Measurements from ENCODE around the gene HIRA. TPM values are rescaled to one million over a fixed set of nuclear protein-coding genes. Genes with fewer than 3 reads are reported as not detected.

HIRA gene
- total and polyA plus RNA-seq, 2 of the 8 experiments (the other 6 are each of a cell fraction or from before 2014, with no cell fraction given), result 34.9 to 67.2 TPM

GRCh38 chr22:19377565-19378343 is 53.8 kb downstream of the HIRA start:
- no peaks in the 10 kb centered on the region for H3K9me3 ChIP-seq (ENCODE audit: insufficient read depth in 2 of 2, low read depth in 1 of 2, low read length in 1 of 2)
- H4K8ac ChIP-seq (ENCODE audit: extremely low read depth, insufficient read depth, low read length), result no peak overlapping the region; the same call in 1 of the 2 replicates
- 86% methylated on average over 10 of the region's 10 CpGs; no CpG with 5 or more reads in 1 of the 2 experiments for WGBS, 2 experiments (ENCODE audit: extremely low coverage in 1 of 2, insufficient coverage in 1 of 2, insufficient read length in 1 of 2, insufficient replicate concordance in 2 of 2, low coverage in 1 of 2, low lambda C conversion rate in 2 of 2, missing lambda C conversion rate in 1 of 2)
- no peak overlapping the region for H3K18ac ChIP-seq (ENCODE audit: extremely low read depth, low read length)
- ChIA-PET CTCF (ENCODE audit: partially characterized antibody) (no interaction called here), POLR2A (ENCODE audit: partially characterized antibody) (no interaction called here)
- H2AK5ac ChIP-seq (ENCODE audit: low read depth, low read length), result no peak overlapping the region
- no peak overlapping the region for H3K9ac ChIP-seq (replicated peaks in 1 of 4; ENCODE audit: extremely low read depth in 1 of 4, low read depth in 3 of 4, low read length in 3 of 4)
- H2BK120ac ChIP-seq (replicated peaks; ENCODE audit: low read depth, low read length), result no peak overlapping the region
- peaks cover 29 to 64% (median 46%) of the 10 kb centered on the region in 4 experiments for H3K36me3 ChIP-seq (ENCODE audit: control insufficient read depth in 2 of 4, insufficient read depth in 4 of 4, low read length in 3 of 4)
- H3K4me2 ChIP-seq (ENCODE audit: insufficient read depth in 1 of 2, low read depth in 2 of 2, low read length in 2 of 2), result no peak overlapping the region
- no peak overlapping the region for H3K4me3 ChIP-seq (ENCODE audit: extremely low read depth in 1 of 4, insufficient read depth in 2 of 4, low read depth in 3 of 4, low read length in 4 of 4)
- no peak overlapping the region for H2BK20ac ChIP-seq (ENCODE audit: low read length)
- DNase-seq (ENCODE audit: low read depth in 1 of 2, low spot score in 2 of 2) (no peak), FAIRE-seq (no peak)
- no peaks in the 10 kb centered on the region for H3K23me2 ChIP-seq (ENCODE audit: low read depth, low read length)
- no peak overlapping the region for H4K5ac ChIP-seq (ENCODE audit: insufficient read length, low read depth, low read length)
- no peaks in the 10 kb centered on the region for H3K79me2 ChIP-seq (ENCODE audit: control insufficient read depth in 1 of 2, insufficient read depth in 2 of 2, low read length in 2 of 2)
- no peak overlapping the region for H3K14ac ChIP-seq (ENCODE audit: insufficient read length)
- H2AFZ ChIP-seq (ENCODE audit: low read length), result no peak overlapping the region
- no peak overlapping the region for H3K23ac ChIP-seq (ENCODE audit: insufficient read length)
- no peaks in the 10 kb centered on the region for H3K79me1 ChIP-seq (ENCODE audit: low read depth, low read length)
- no peak overlapping the region for H3K4ac ChIP-seq (replicated peaks; ENCODE audit: insufficient read length, low read depth, low read length)
- H4K20me1 ChIP-seq (replicated peaks in 1 of 2; ENCODE audit: control insufficient read depth in 1 of 2, insufficient read depth in 2 of 2, low read length in 2 of 2), result no peaks in the 10 kb centered on the region
- no peak overlapping the region for H2BK12ac ChIP-seq (ENCODE audit: low read depth, low read length)
- no peak overlapping the region for H3K56ac ChIP-seq (replicated peaks; ENCODE audit: insufficient read length, low read depth, low read length)
- no peak overlapping the region for H2BK5ac ChIP-seq (ENCODE audit: low read depth, low read length)
- H3K27me3 ChIP-seq (replicated peaks in 1 of 4; ENCODE audit: control insufficient read depth in 3 of 4, extremely low read depth in 1 of 4, insufficient read depth in 3 of 4, low read length in 3 of 4), result no peaks in the 10 kb centered on the region
- TF ChIP-seq HDAC6 (IDR thresholded peaks at IDR 0.05; ENCODE audit: low read depth, low read length), result no peak
- no peak for TF ChIP-seq POLR2AphosphoS5 (IDR thresholded peaks at IDR 0.05; ENCODE audit: low read depth, low read length)
- no peak for TF ChIP-seq SP1 (IDR thresholded peaks at IDR 0.05; ENCODE audit: low read depth, low read length)
- no peak for TF ChIP-seq RNF2 (IDR thresholded peaks at IDR 0.05; ENCODE audit: borderline replicate concordance, low read depth, low read length, missing control alignments, poor library complexity, severe bottlenecking)
- no peaks in the 10 kb centered on the region for H3K4me1 ChIP-seq (replicated peaks in 1 of 4; ENCODE audit: control insufficient read depth in 3 of 4, insufficient read depth in 4 of 4, low read length in 3 of 4)
- no peak overlapping the region for H2BK15ac ChIP-seq (ENCODE audit: low read length)
- H3K27ac ChIP-seq (ENCODE audit: low read depth, low read length), result no peak overlapping the region
- H4K91ac ChIP-seq (replicated peaks; ENCODE audit: insufficient read length, low read length), result no peak overlapping the region
